C4-2B (cell line): ENCODE data around the gene JHY.
"Not testable (repeated sequence)": the region's sequence is repeated elsewhere in the genome, so short reads cannot be mapped to it uniquely, and the experiment has no call there.

Experiments used
- ZFX ChIP-seq: fragments of 450-650 bp; IDR thresholded peaks from 2 replicates; pipeline ENCODE4 v1.6.1; 2017
- TF ChIP-seq, protein P1 (sequence below): fragments of 450-650 bp; conservative IDR thresholded peaks from 2 replicates; pipeline ENCODE4 v1.5.1; 2017; ENCODE audit warnings: mild to moderate bottlenecking

DNA sequence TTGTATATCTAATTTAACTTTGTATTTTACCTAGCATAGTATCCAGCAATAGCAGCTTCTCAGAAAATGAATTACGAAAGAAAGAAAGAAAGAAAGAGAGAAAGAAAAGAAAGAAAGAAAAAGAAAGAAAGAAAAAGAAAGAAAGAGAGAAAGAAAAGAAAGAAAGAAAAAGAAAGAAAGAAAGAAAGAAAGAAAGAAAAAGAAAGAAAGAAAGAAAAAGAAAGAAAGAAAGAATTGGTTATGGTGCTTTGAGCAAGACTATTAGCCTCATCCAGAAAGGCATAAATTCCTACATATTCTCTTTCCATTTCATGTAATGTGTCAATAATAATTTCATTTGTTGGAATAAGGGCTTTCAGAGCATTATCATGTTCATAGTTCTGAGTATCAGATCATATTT lies 19.4 kb upstream of the JHY start:
- TF ChIP-seq, protein P1, sequence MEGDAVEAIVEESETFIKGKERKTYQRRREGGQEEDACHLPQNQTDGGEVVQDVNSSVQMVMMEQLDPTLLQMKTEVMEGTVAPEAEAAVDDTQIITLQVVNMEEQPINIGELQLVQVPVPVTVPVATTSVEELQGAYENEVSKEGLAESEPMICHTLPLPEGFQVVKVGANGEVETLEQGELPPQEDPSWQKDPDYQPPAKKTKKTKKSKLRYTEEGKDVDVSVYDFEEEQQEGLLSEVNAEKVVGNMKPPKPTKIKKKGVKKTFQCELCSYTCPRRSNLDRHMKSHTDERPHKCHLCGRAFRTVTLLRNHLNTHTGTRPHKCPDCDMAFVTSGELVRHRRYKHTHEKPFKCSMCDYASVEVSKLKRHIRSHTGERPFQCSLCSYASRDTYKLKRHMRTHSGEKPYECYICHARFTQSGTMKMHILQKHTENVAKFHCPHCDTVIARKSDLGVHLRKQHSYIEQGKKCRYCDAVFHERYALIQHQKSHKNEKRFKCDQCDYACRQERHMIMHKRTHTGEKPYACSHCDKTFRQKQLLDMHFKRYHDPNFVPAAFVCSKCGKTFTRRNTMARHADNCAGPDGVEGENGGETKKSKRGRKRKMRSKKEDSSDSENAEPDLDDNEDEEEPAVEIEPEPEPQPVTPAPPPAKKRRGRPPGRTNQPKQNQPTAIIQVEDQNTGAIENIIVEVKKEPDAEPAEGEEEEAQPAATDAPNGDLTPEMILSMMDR: not testable (repeated sequence)
- TF ChIP-seq ZFX: not testable (repeated sequence)
